A172 (cell line): Measurements from ENCODE around the gene ZNF268. TPM values are rescaled to one million over a fixed set of nuclear protein-coding genes. Genes with fewer than 3 reads are reported as not detected.

ENCODE experiments used
- DNase-seq: peaks from one replicate; pipeline ENCODE4 v3.0.0-alpha.2; 2015; ENCODE audit warnings: low spot score
- total RNA-seq: library from RNA; depleted of rRNA; stranded (reverse); fragments of >200 nt; shearing (Covaris generic); gene quantifications from 2 replicates; pipeline ENCODE4 v1.2.3, GENCODE V29; 2014; rRNA removed

The ZNF268 gene
- total RNA-seq = 12.9 and 17.5 TPM in 2 replicates

- DNase-seq = peak; percentile 86
Measured at GRCh38 chr12:133181238-133181959, at the start of gene ZNF268. Gene ZNF268 (plus strand): TSS chr12:133181495. CDS start chr12:133181998, 503 bp downstream.

GRCh38 chr12:133135747-133136146 lies 45.5 kb upstream of the ZNF268 start:
- no peak for DNase-seq

- no peak for DNase-seq
Measured at GRCh38 chr12:133145981-133146380, 35.3 kb upstream of the ZNF268 start.

- DNase-seq = peak; percentile 4
Measured at GRCh38 chr12:133156125-133156690, 25.1 kb upstream of the ZNF268 start.

GRCh38 chr12:133165776-133166175 lies 15.5 kb upstream of the ZNF268 start:
- DNase-seq = no peak

GRCh38 chr12:133172491-133172890 lies 8.8 kb upstream of the ZNF268 start:
- no peak for DNase-seq

GRCh38 chr12:133174901-133175300 lies 6.4 kb upstream of the ZNF268 start:
- DNase-seq = no peak

- DNase-seq = no peak
Measured at GRCh38 chr12:133180669-133181068, 626 bp upstream of the ZNF268 start.

- no peak for DNase-seq
Measured at GRCh38 chr12:133190176-133190575, 8.9 kb downstream of the ZNF268 start.

GRCh38 chr12:133192847-133193246 lies 11.6 kb downstream of the ZNF268 start:
- no peak for DNase-seq

- no peak for DNase-seq
Measured at GRCh38 chr12:133201888-133202287, 20.6 kb downstream of the ZNF268 start.

- no peak for DNase-seq
Measured at GRCh38 chr12:133202493-133203343, 21.4 kb downstream of the ZNF268 start.

- DNase-seq = no peak
Measured at GRCh38 chr12:133203344-133204263, 22.3 kb downstream of the ZNF268 start.

- DNase-seq = no peak
Measured at GRCh38 chr12:133204264-133204603, 22.9 kb downstream of the ZNF268 start.

- no peak for DNase-seq
Measured at GRCh38 chr12:133206390-133206789, 25.1 kb downstream of the ZNF268 start.

- no peak for DNase-seq
Measured at GRCh38 chr12:133215724-133216123, 34.4 kb downstream of the ZNF268 start.

- DNase-seq = no peak
Measured at GRCh38 chr12:133217219-133217618, 35.9 kb downstream of the ZNF268 start.

- no peak for DNase-seq
Measured at GRCh38 chr12:133220521-133220920, 39.2 kb downstream of the ZNF268 start.

GRCh38 chr12:133221241-133221640 lies 39.9 kb downstream of the ZNF268 start:
- no peak for DNase-seq

- DNase-seq = no peak
Measured at GRCh38 chr12:133222211-133222610, 40.9 kb downstream of the ZNF268 start.

GRCh38 chr12:133225527-133225926 lies 44.2 kb downstream of the ZNF268 start:
- no peak for DNase-seq

GRCh38 chr12:133226690-133227089 lies 45.4 kb downstream of the ZNF268 start:
- no peak for DNase-seq
